ENCODE data around the gene SOX30. TPM values are rescaled to one million over a fixed set of nuclear protein-coding genes. Genes with fewer than 3 reads are reported as not detected.

Gene SOX30
- polyA plus RNA-seq, 3 donors = 0.65 to 0.83 (median 0.83) TPM

DNA sequence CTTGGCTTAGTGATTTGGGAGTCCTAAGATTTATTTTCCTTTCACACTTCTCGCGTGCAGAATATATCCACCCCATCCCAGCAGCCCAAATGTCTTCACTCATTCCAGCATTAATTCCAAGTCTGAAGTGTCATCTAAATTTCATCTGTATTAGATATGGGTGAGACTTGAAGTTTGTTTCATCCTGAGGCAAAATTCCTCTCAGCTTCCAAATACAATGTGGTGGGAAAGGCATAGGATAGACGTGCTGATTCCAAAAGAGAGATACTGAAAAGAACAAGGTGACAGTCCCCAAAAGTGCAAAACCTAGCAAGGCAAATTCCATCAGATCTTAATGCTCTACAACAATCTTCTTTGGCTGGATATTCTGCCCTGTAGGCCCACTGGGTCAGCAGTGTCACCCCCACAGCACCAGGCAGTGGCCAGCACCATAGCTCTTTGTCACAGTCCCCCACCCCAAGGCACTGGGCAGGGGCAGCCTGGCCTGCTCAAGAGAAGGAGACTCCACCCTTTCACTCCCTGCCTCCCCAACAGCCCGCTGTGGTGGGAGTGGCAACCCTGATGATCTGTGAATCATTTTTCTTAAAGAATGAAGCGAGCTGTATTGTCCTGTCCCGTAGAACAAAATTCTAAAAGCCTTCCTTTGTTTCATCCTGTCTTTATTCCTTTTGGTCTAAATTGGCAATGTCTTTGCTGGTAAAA is 74.0 kb downstream of the SOX30 start:
- DNase-seq (ENCODE audit: low read depth in 3 of 3, low spot score in 2 of 3) = no peak

DNA sequence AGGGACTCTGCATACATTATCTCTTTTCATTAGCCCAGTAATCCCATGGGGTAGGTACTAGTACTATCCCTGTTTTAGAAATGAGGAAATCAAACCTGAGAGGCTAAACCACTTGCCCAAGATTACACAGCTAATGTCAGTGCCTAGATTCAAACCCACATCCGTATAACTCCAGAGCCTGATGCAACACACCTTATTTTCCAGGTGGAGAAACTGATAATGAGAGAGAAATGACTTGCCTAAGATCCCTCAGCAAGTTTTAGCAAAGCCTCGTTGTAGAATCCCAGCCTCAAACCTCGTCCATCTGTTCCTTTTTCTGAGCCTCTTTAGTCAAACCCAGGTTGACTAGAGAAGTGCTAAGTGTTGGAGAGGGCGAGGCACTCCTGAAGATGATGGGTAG is 75.6 kb downstream of the SOX30 start:
- DNase-seq (ENCODE audit: low read depth in 3 of 3, low spot score in 2 of 3) = no peak

Other genes with a start within 250 kb of the SOX30 start
- under 1 TPM; 0.17 to 0.69 (median 0.32) TPM for gene NIPAL4, start 192.2 kb downstream of the SOX30 start, polyA plus RNA-seq (ENCODE audit: insufficient read length in 3 of 3)
- gene ADAM19, start 76.7 kb downstream of the SOX30 start, polyA plus RNA-seq (ENCODE audit: insufficient read length in 3 of 3) = 1 to 10 TPM; 7.7 to 9.6 (median 8.2) TPM
- not detected for gene C5orf52, start 19.1 kb upstream of the SOX30 start, polyA plus RNA-seq (ENCODE audit: insufficient read length in 3 of 3)
- gene THG1L, start 79.0 kb upstream of the SOX30 start, polyA plus RNA-seq (ENCODE audit: insufficient read length in 3 of 3) = 10 to 100 TPM; 28.1 to 33.1 (median 29.4) TPM
- gene LSM11, start 91.3 kb upstream of the SOX30 start, polyA plus RNA-seq (ENCODE audit: insufficient read length in 3 of 3) = 1 to 10 TPM; 7.7 to 8.5 (median 8.3) TPM
- gene CLINT1, start 206.7 kb upstream of the SOX30 start, polyA plus RNA-seq (ENCODE audit: insufficient read length in 3 of 3) = 100 to 1,000 TPM; 132 to 144 (median 141) TPM

All from right renal cortex interstitium (tissue), 3 donors.